Mesothelial cell of epicardium (in vitro differentiated cells): ENCODE measurements around the gene MAPK7. TPM values are rescaled to one million over a fixed set of nuclear protein-coding genes. Genes with fewer than 3 reads are reported as not detected.

Experiments used
- DNase-seq, 2 experiments: peaks; one replicate each; pipeline ENCODE4 v3.0.0; 2021; ENCODE audit warnings: low spot score in 2 of 2; ENCODE audit not compliant: unreplicated experiment in 2 of 2
- H3K27ac Mint-ChIP-seq: 2 replicates; pipeline ENCODE4 v1.8.0; 2021; ENCODE audit warnings: mixed read lengths
- H3K27me3 Mint-ChIP-seq: 2 replicates; pipeline ENCODE4 v1.8.0; 2021; ENCODE audit warnings: low read depth, mixed read lengths
- H3K36me3 Mint-ChIP-seq: 2 replicates; pipeline ENCODE4 v1.8.0; 2021; ENCODE audit warnings: mixed read lengths
- H3K4me1 Mint-ChIP-seq: 2 replicates; pipeline ENCODE4 v1.8.0; 2021; ENCODE audit warnings: mixed read lengths
- H3K4me3 Mint-ChIP-seq: 2 replicates; pipeline ENCODE4 v1.8.0; 2021; ENCODE audit warnings: mild to moderate bottlenecking, moderate library complexity, mixed read lengths
- H3K9me3 Mint-ChIP-seq: 2 replicates; pipeline ENCODE4 v1.8.0; 2021; ENCODE audit warnings: mixed read lengths
- CTCF ChIP-seq: fragments of 200-600 bp; sonication (generic); IDR thresholded peaks from one replicate; pipeline ENCODE4 v1.5.0; 2021; ENCODE audit warnings: antibody characterized with exemption; ENCODE audit not compliant: unreplicated experiment
- total RNA-seq: library from RNA; stranded (reverse); gene quantifications from 3 replicates; pipeline ENCODE4 v1.2.1, GENCODE V29; 2021

MAPK7 gene
- total RNA-seq, 1 donor from 2014 or later: 46.0 TPM

- H3K4me1 Mint-ChIP-seq: peaks cover 59% of the 10 kb centered on the region
- TF ChIP-seq CTCF: no peak
- H3K36me3 Mint-ChIP-seq: peaks cover 18% of the 10 kb centered on the region
- peak overlapping the region; percentile 68 for H3K27ac Mint-ChIP-seq
- no peaks in the 10 kb centered on the region for H3K27me3 Mint-ChIP-seq
- no peak for DNase-seq
- peak overlapping the region; percentile 75 for H3K4me3 Mint-ChIP-seq
- H3K9me3 Mint-ChIP-seq: no peaks in the 10 kb centered on the region
Observed at GRCh38 chr17:19384723-19385391, 6.6 kb downstream of the MAPK7 start.

GRCh38 chr17:19385521-19385983 lies 7.3 kb downstream of the MAPK7 start:
- no peak for DNase-seq
- no peak overlapping the region for H3K27ac Mint-ChIP-seq

GRCh38 chr17:19386051-19386929 lies 8.0 kb downstream of the MAPK7 start:
- DNase-seq: no peak
- Mint-ChIP-seq H3K4me1 (peaks cover 66% of the 10 kb centered on the region), H3K4me3 (peak overlapping the region; percentile 75), H3K27ac (peak overlapping the region; percentile 93), H3K9me3 (no peaks in the 10 kb centered on the region), H3K27me3 (no peaks in the 10 kb centered on the region), H3K36me3 (peaks cover 10% of the 10 kb centered on the region)
- no peak for TF ChIP-seq CTCF

More at GRCh38 chr17:19385521-19385983, 7.3 kb downstream of the MAPK7 start:
- Mint-ChIP-seq H3K4me1 (peaks cover 62% of the 10 kb centered on the region), H3K4me3 (peak overlapping the region; percentile 75), H3K36me3 (peaks cover 16% of the 10 kb centered on the region), H3K9me3 (no peaks in the 10 kb centered on the region), H3K27me3 (no peaks in the 10 kb centered on the region)
- TF ChIP-seq CTCF: no peak

GRCh38 chr17:19386974-19387920 lies 8.9 kb downstream of the MAPK7 start, which contains the start of gene MFAP4:
TSS of gene MFAP4 (minus strand) at chr17:19387190. CDS start at chr17:19387155, 35 bp downstream.
- Mint-ChIP-seq H3K27ac (peak within 1 kb of the TSS; percentile 93), H3K4me1 (peaks cover 74% of the 10 kb centered on the region), H3K9me3 (no peaks in the 10 kb centered on the region), H3K27me3 (no peaks in the 10 kb centered on the region), H3K4me3 (peak within 1 kb of the TSS; percentile 75), H3K36me3 (peaks cover 10% of the 10 kb centered on the region)
- peak; percentile 75 to 80 for DNase-seq
- TF ChIP-seq CTCF: no peak

- Mint-ChIP-seq H3K4me3 (peak overlapping the region; percentile 16), H3K4me1 (peaks cover 81% of the 10 kb centered on the region), H3K9me3 (no peaks in the 10 kb centered on the region), H3K27me3 (no peaks in the 10 kb centered on the region), H3K27ac (peak overlapping the region; percentile 93), H3K36me3 (peaks cover 10% of the 10 kb centered on the region)
- TF ChIP-seq CTCF: no peak
- no peak for DNase-seq
Observed at GRCh38 chr17:19387921-19388521, 9.7 kb downstream of the MAPK7 start.
